ENCODE results near the gene GRM4. TPM values are rescaled to one million over a fixed set of nuclear protein-coding genes. Genes with fewer than 3 reads are reported as not detected.

The GRM4 gene
- total and polyA plus RNA-seq, 10 donors, result 0.02 to 0.26 (median 0.09) TPM; not detected in 3

DNA sequence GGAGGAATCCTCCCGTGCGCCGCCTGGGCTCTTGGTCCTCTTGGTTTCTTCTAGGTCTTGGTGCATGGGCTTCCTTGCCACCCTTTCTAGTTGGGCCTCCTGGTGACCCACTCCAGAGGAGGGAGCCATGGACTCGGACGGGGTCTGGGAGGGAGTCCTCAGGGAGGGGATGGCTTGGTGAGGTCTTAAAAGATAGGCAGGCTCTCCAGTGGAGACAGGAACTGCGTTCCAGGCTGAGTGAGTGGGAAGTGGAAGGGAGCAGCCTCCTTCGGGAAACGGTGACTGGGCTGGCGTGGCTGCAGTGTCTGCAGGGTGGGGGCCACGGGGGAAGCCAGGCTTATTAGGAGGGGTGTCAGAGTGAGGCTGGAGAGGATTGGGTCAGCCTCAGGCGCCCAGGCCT is 152.8 kb downstream of the GRM4 start:
- TF ChIP-seq, protein P1, sequence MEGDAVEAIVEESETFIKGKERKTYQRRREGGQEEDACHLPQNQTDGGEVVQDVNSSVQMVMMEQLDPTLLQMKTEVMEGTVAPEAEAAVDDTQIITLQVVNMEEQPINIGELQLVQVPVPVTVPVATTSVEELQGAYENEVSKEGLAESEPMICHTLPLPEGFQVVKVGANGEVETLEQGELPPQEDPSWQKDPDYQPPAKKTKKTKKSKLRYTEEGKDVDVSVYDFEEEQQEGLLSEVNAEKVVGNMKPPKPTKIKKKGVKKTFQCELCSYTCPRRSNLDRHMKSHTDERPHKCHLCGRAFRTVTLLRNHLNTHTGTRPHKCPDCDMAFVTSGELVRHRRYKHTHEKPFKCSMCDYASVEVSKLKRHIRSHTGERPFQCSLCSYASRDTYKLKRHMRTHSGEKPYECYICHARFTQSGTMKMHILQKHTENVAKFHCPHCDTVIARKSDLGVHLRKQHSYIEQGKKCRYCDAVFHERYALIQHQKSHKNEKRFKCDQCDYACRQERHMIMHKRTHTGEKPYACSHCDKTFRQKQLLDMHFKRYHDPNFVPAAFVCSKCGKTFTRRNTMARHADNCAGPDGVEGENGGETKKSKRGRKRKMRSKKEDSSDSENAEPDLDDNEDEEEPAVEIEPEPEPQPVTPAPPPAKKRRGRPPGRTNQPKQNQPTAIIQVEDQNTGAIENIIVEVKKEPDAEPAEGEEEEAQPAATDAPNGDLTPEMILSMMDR (IDR thresholded peaks at IDR 0.05 in 8 of 11, conservative IDR thresholded peaks at IDR 0.05 in 3 of 11), result no peak
- TF ChIP-seq POLR2A (IDR thresholded peaks at IDR 0.05) (no peak), POLR2AphosphoS5 (IDR thresholded peaks at IDR 0.05) (no peak)
- no peak overlapping the region for H3K27ac ChIP-seq
- no peak overlapping the region for H3K4me3 ChIP-seq
- H3K4me1 ChIP-seq, result peaks cover 0 to 13% (median 7%) of the 10 kb centered on the region in 6 donors
- no peaks in the 10 kb centered on the region for H3K36me3 ChIP-seq
- peaks cover 0 to 19% (median 0%) of the 10 kb centered on the region in 7 donors for H3K27me3 ChIP-seq (replicated peaks in 1 of 7)
- no peak for DNase-seq
- 58 to 78% (median 68%) methylated on average over 11 of the region's 11 CpGs for WGBS, 5 donors
- intact Hi-C loops (cut with DNase I; ENCODE audit: low total_unique reads), result no loop called here
- H3K9me3 ChIP-seq, result peaks cover 0 to 11% (median 7%) of the 10 kb centered on the region in 8 donors

DNA sequence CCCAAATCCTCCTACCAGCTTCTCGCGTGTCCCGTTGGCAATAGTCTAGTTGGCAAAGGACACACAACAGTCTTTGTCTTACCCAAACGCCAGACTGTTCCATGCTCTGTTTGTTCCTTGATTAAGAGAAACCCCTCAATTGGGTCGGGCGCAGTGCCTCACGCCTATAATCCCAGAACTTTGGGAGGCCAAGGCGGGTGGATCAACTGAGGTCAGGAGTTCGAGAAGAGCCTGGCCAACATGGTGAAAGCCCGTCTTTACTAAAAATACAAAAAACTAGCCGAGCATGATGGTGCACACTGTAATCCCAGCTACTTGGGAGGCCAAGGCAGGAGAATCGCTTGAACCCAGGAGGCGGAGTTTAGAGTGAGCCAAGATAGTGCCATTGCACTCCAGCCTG is 153.7 kb downstream of the GRM4 start:
- H3K4me3 ChIP-seq, result no peak overlapping the region
- peaks cover 0 to 19% (median 0%) of the 10 kb centered on the region in 7 donors for H3K27me3 ChIP-seq (replicated peaks in 1 of 7)
- no peak overlapping the region for H3K27ac ChIP-seq
- intact Hi-C loops (cut with DNase I; ENCODE audit: low total_unique reads), result no loop called here
- TF ChIP-seq POLR2A (IDR thresholded peaks at IDR 0.05), result no peak
- 88 to 96% (median 93%) methylated on average over 13 of the region's 13 CpGs for WGBS, 5 donors
- no peak for DNase-seq
- H3K9me3 ChIP-seq, result peaks cover 0 to 5% (median under 1%) of the 10 kb centered on the region in 8 donors
- no peaks in the 10 kb centered on the region for H3K36me3 ChIP-seq
- peaks cover 0 to 13% (median 7%) of the 10 kb centered on the region in 6 donors for H3K4me1 ChIP-seq

DNA sequence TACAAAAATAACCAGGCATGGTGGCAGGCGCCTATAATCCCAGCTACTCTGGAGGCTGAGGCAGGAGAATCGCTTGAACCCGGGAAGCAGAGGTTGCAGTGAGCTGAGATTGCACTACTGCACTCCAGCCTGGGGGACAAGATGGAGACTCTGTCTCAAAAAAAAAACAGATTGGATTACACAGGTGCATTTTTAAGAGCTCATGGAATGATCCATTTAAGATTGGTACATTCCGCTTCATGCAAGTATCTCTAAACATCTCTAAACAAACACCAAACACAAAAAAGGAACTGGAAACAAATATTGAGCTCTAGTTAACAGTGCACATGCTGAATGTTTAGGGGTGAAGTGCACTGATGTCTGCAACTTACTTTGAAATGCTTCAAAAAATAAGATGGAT is 154.3 kb downstream of the GRM4 start:
- WGBS, 5 donors, result 94 to 100% (median 97%) methylated on average over 4 of the region's 4 CpGs
- Histone ChIP-seq H3K4me1 (peaks cover 0 to 13% (median 7%) of the 10 kb centered on the region in 6 donors), H3K9me3 (no peaks in the 10 kb centered on the region), H3K36me3 (no peaks in the 10 kb centered on the region), H3K27ac (no peak overlapping the region), H3K27me3 (replicated peaks in 1 of 7) (peaks cover 0 to 19% (median 0%) of the 10 kb centered on the region in 7 donors), H3K4me3 (no peak overlapping the region)
- intact Hi-C loops (cut with DNase I; ENCODE audit: low total_unique reads), result no loop called here
- no peak for DNase-seq
- no peak for TF ChIP-seq POLR2A (IDR thresholded peaks at IDR 0.05)
- TF ChIP-seq, protein P1 (IDR thresholded peaks at IDR 0.05 in 8 of 11, conservative IDR thresholded peaks at IDR 0.05 in 3 of 11), result no peak
- no peak for TF ChIP-seq POLR2AphosphoS5 (IDR thresholded peaks at IDR 0.05)

DNA sequence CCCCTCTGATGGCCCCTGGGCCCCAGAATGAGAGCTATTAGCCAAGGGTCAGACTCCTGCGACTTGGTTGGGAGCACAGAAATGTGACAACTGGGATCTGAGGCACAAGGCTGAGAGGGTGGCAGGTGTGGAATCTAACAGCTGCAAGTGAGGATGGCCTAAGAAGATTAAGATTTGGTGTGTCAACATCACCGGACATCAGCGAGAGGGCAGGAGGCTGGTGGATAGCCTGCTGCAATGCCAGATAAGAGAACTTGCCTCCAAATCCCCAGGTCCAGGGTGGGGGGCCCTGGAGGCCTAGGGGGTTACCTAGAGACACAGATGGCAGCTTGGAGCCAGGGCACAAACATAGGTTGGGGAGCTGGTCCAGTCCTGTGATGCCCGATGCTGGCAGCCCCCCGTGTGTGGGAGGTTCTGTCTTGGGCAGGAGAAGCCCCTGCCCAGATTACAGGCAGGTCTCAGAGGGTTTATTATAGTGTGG is 155.8 kb downstream of the GRM4 start:
- no peak for TF ChIP-seq POLR2A (IDR thresholded peaks at IDR 0.05)
- TF ChIP-seq POLR2AphosphoS5 (IDR thresholded peaks at IDR 0.05), result no peak
- TF ChIP-seq, protein P1 (IDR thresholded peaks at IDR 0.05 in 8 of 11, conservative IDR thresholded peaks at IDR 0.05 in 3 of 11), result no peak
- H3K4me3 ChIP-seq, result no peak overlapping the region
- H3K36me3 ChIP-seq, result no peaks in the 10 kb centered on the region
- H3K27me3 ChIP-seq (replicated peaks in 1 of 7), result peaks cover 0 to 18% (median 0%) of the 10 kb centered on the region in 7 donors
- WGBS, 5 donors, result 49 to 64% (median 56%) methylated on average over 5 of the region's 5 CpGs
- peak; percentile 64 for DNase-seq
- no peaks in the 10 kb centered on the region for H3K9me3 ChIP-seq
- no peak overlapping the region for H3K27ac ChIP-seq
- intact Hi-C loops (cut with DNase I; ENCODE audit: low total_unique reads), result no loop called here
- H3K4me1 ChIP-seq, result peaks cover 0 to 5% (median under 1%) of the 10 kb centered on the region in 6 donors
